GM12864 (cell line): Measurements from ENCODE around the gene ALK.

Experiments
- DNase-seq: peaks from one replicate; pipeline ENCODE4 v3.0.0-alpha.2; 2011; ENCODE audit warnings: low read depth
- H3K4me3 ChIP-seq: 2 replicates; pipeline ENCODE4 v1.5.1; 2011; ENCODE audit warnings: mild to moderate bottlenecking, low read depth, low read length, control low read depth
- CTCF ChIP-seq: IDR thresholded peaks from 2 replicates; pipeline ENCODE4 v1.5.1; 2011; ENCODE audit warnings: low read depth, mild to moderate bottlenecking, moderate library complexity, low read length, control low read depth, inconsistent platforms; ENCODE audit errors: missing control alignments

ALK gene

GRCh38 chr2:29573612-29574011 lies 347.8 kb downstream of the ALK start:
- DNase-seq, result no peak
- H3K4me3 ChIP-seq, result no peak overlapping the region
- TF ChIP-seq CTCF, result no peak

DNA sequence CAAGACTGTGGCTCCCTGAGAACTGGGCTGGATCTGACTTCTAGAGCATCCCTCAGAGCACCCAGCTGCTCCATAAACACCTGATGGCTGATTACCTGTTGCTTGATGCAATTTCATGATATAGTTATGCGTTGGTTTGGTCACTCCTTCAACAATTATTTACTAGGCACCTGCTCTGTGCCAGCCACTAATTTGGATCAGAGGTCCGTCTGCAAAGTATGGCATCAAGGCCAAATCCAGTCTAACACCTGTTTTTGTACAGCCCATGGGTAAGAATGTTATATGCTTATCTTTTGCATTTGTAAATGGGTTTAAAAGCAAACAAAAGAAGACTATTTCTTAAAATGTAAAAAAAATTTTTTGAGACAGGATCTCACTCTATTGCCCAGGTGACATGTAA lies 348.2 kb downstream of the ALK start:
- no peak for DNase-seq
- TF ChIP-seq CTCF, result no peak

DNA sequence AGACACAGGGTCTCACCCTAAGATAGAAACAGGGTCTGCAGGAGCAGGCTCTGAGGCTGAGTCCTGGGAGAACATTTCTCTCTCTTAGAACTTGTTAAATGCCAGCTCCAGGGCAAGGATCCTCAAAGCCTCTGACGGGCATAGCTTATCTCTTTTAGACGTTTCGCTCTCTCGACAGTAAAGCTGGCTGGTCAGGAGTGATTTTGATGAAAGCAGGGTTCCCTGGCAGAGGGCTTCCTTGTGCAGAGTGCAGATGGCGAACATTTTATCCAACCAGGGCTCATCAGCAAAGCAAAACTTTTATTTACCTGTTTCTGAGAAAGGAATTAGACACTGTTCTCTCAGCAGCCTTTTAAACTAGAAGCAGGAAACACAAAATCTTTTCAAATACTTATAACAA lies 350.8 kb downstream of the ALK start:
- no peak overlapping the region for H3K4me3 ChIP-seq
- no peak for DNase-seq
- TF ChIP-seq CTCF, result no peak

More for the DNA sequence above, 348.2 kb downstream of the ALK start:
- H3K4me3 ChIP-seq, result no peak overlapping the region

GRCh38 chr2:29567906-29568520 lies 353.4 kb downstream of the ALK start:
- DNase-seq, result no peak
- no peak overlapping the region for H3K4me3 ChIP-seq
- TF ChIP-seq CTCF, result no peak

DNA sequence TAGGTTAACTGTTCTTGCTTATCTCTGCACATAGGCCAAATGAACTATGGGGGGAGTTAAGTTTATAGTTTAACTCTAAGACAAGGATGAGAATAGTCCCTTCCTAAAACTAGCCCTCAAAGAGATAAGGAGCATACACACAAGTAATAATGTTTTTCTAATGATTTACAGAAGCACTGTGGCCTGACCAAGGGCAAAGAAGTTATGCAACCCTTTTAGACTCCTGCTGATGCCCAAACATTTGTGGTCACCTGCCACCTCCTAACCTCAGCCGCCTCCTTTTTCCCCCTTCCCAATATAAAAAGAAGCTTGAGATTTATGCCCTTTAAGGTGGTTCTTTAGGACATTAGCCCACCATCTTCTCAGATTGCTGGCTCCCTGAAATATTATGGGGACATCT lies 357.7 kb downstream of the ALK start:
- no peak for TF ChIP-seq CTCF
- no peak overlapping the region for H3K4me3 ChIP-seq
- DNase-seq, result no peak

GRCh38 chr2:29562896-29563295 lies 358.5 kb downstream of the ALK start:
- TF ChIP-seq CTCF, result no peak
- no peak overlapping the region for H3K4me3 ChIP-seq
- DNase-seq, result no peak

- H3K4me3 ChIP-seq, result no peak overlapping the region
- no peak for DNase-seq
- no peak for TF ChIP-seq CTCF
Observed at GRCh38 chr2:29562319-29562718, 359.1 kb downstream of the ALK start.
